Stimulated activated naive CD8-positive, alpha-beta T cell treated with anti-CD3 and anti-CD28 coated beads, Interleukin-15, amount 100 ng/mL, for 72 hours (primary cell): ENCODE results near the gene LEFTY1.
A peak's percentile ranks its signal among the peaks of the same experiment; 100 is the strongest.
"Not testable (repeated sequence)": the region's sequence is repeated elsewhere in the genome, so short reads cannot be mapped to it uniquely, and the experiment has no call there.

Experiments used
- ATAC-seq: fragments of 150-1000 bp; cut with Tn5 transposase; 2 replicates; pipeline ENCODE4 v1.10.0; 2021; ENCODE audit warnings: mild to moderate bottlenecking, moderate library complexity
- DNase-seq, 2 donors: peaks; one replicate each; pipeline ENCODE4 v3.0.0; 2021 to 2022
- H3K27ac Mint-ChIP-seq, 2 donors: one replicate each; pipeline ENCODE4 v1.8.0; 2022; ENCODE audit warnings: mild to moderate bottlenecking in 2 of 2, mixed read lengths in 2 of 2, moderate library complexity in 2 of 2
- H3K27me3 Mint-ChIP-seq: one replicate; pipeline ENCODE4 v1.8.0; 2022; ENCODE audit warnings: mixed read lengths
- H3K4me1 Mint-ChIP-seq: one replicate; pipeline ENCODE4 v1.8.0; 2022; ENCODE audit warnings: mild to moderate bottlenecking, mixed read lengths
- H3K4me3 Mint-ChIP-seq, 2 donors: one replicate each; pipeline ENCODE4 v1.8.0; 2022; ENCODE audit warnings: mild to moderate bottlenecking in 2 of 2, mixed read lengths in 2 of 2, moderate library complexity in 1 of 2
- H3K9me3 Mint-ChIP-seq, 2 donors: one replicate each; pipeline ENCODE4 v1.8.0; 2022; ENCODE audit warnings: mixed read lengths in 2 of 2

Gene LEFTY1, protein sequence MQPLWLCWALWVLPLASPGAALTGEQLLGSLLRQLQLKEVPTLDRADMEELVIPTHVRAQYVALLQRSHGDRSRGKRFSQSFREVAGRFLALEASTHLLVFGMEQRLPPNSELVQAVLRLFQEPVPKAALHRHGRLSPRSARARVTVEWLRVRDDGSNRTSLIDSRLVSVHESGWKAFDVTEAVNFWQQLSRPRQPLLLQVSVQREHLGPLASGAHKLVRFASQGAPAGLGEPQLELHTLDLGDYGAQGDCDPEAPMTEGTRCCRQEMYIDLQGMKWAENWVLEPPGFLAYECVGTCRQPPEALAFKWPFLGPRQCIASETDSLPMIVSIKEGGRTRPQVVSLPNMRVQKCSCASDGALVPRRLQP

GRCh38 chr1:225888898-225889601 lies at the start of gene LEFTY1:
TSS of gene LEFTY1 (minus strand) at chr1:225889146. CDS start at chr1:225889066, 80 bp downstream.
- ATAC-seq (peak; percentile 36), DNase-seq (no peak)
- Mint-ChIP-seq H3K27ac (peak within 1 kb of the TSS in 1 of 2 donors; percentile 71), H3K9me3 (no peaks in the 10 kb centered on the region), H3K4me1 (peaks cover under 1% of the 10 kb centered on the region), H3K27me3 (no peaks in the 10 kb centered on the region), H3K4me3 (no peak within 1 kb of the TSS)

DNA sequence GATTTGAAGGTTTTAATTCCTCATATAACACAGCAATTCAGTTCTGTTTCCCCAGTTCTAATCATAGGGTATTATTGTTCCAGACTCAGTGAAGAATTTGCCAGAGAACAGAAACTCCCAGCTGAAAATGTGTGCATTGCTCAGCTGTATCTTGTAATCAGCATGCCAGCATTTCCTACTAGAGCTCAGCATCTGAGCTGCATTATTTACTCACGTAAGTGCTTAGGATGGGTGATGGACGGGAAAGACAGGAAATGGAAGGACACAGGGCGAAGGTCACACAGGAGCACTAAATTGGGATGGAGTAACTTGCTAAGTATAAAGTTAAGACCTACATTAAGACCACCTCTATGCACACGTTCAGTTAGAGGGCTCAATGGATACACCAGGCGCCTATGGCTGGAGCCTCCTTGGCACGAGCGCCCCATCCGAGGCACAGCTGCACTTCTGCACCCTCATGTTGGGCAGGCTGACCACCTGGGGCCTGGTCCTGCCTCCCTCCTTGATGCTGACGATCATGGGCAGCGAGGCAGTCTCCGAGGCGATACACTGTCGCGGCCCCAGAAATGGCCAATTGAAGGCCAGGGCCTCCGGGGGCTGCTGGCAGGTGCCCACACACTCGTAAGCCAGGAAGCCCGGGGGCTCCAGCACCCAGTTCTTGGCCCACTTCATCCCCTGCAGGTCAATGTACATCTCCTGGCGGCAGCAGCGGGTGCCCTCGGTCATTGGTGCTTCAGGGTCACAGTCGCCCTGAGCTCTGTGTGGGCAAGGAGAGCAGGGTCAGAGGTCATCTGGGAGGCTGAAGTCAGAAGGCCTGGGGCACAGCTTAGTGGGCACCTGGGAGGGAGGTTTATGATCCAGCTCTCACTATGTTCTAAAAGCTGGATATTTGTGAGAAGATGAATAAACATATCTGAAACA lies 48.4 kb upstream of the LEFTY1 start:
- Mint-ChIP-seq H3K27ac (no peak overlapping the region), H3K4me3 (no peak overlapping the region), H3K4me1 (no peaks in the 10 kb centered on the region)

DNA sequence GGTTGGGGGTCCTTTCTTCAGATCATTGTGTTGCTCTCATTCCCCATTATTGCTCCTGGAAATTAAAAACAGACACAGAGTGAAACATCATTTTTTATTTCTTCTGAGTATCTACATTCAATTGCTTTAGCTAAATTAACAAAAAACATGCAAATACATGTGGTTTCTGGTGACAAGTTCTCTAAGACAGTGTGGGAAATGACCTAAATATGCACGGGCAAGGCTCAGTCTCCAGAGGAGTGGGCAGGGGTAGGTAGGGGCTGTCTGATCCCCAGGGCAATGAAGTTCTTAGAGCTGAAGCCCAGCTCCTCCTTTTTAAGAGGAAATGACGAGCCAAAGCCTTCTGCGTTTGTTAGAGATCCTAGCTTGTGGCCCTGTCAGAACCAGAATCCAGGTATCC lies 47.6 kb upstream of the LEFTY1 start:
- no peak for ATAC-seq

More for the DNA sequence above, 48.4 kb upstream of the LEFTY1 start:
- peaks cover 7% of the 10 kb centered on the region for H3K27me3 Mint-ChIP-seq
- ATAC-seq (no peak), DNase-seq (no peak)
- H3K9me3 Mint-ChIP-seq: no peaks in the 10 kb centered on the region

DNA sequence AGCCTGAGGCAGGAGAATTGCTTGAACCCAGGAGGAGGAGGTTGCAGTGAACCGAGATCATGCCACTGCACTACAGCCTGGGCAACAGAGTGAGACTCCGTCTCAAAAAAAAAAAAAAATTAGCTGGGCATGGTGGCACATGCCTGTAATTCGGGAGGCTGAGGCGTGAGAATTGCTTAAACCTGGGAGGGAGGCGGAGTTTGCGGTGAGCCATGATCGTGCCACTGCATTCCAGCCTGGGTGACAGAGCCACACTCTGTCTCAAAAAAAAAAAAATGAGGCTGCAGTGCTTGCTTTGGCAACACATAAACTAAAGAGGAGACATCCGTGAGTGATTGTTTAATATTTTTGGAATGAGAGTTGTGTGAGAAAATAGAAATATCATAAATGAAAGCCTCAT lies 47.1 kb upstream of the LEFTY1 start:
- DNase-seq, H3K27me3 Mint-ChIP-seq, ATAC-seq, H3K27ac Mint-ChIP-seq, H3K4me1 Mint-ChIP-seq, H3K9me3 Mint-ChIP-seq, H3K4me3 Mint-ChIP-seq: not testable (repeated sequence)

More for the DNA sequence above, 47.6 kb upstream of the LEFTY1 start:
- Mint-ChIP-seq H3K27me3 (peaks cover 7% of the 10 kb centered on the region), H3K4me3 (no peak overlapping the region), H3K27ac (no peak overlapping the region), H3K4me1 (no peaks in the 10 kb centered on the region), H3K9me3 (no peaks in the 10 kb centered on the region)
- no peak for DNase-seq

DNA sequence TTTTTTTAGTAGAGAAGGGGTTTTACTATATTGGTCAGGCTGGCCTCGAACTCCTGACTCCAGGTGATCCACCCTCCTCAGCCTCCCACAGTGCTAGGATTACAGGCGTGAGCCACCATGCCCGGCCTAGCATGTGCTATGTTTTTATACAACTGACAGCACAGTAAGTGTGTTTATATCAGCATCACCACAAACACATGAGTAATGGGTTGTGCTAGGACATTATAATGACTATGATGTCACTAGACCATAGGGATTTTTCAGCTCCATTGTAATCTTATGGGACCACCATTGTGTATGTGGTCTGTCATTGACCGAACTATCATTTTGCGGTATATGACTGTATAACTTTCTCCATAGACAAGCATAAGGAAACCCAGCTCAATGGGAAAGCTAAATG lies 45.8 kb upstream of the LEFTY1 start:
- no peak overlapping the region for H3K4me3 Mint-ChIP-seq
- no peaks in the 10 kb centered on the region for H3K9me3 Mint-ChIP-seq
- no peak overlapping the region for H3K27ac Mint-ChIP-seq
- no peak for ATAC-seq
- no peaks in the 10 kb centered on the region for H3K4me1 Mint-ChIP-seq
- no peaks in the 10 kb centered on the region for H3K27me3 Mint-ChIP-seq
- no peak for DNase-seq

DNA sequence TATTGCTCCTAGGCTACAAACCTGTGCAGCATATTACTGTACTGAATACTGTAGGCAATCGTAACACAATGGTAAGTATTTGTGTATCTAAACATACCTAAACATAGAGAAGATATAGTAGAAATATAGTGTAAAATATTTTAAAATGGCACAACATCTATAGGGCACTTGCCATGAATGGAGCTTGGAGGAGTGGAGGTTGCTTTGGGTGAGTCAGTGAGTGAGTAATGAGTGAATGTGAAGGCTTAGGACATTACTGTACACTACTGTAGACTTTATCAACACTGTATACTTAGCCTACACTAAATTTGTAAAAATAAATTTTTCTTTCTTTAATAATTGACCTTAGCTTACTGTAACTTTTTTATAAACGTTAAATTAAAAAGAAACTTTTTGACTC lies 44.1 kb upstream of the LEFTY1 start:
- H3K27me3 Mint-ChIP-seq: no peaks in the 10 kb centered on the region
- no peak for DNase-seq
- peaks cover 16% of the 10 kb centered on the region for H3K4me1 Mint-ChIP-seq
- no peak overlapping the region for H3K4me3 Mint-ChIP-seq
- no peak for ATAC-seq
- H3K27ac Mint-ChIP-seq: no peak overlapping the region
- H3K9me3 Mint-ChIP-seq: no peaks in the 10 kb centered on the region

DNA sequence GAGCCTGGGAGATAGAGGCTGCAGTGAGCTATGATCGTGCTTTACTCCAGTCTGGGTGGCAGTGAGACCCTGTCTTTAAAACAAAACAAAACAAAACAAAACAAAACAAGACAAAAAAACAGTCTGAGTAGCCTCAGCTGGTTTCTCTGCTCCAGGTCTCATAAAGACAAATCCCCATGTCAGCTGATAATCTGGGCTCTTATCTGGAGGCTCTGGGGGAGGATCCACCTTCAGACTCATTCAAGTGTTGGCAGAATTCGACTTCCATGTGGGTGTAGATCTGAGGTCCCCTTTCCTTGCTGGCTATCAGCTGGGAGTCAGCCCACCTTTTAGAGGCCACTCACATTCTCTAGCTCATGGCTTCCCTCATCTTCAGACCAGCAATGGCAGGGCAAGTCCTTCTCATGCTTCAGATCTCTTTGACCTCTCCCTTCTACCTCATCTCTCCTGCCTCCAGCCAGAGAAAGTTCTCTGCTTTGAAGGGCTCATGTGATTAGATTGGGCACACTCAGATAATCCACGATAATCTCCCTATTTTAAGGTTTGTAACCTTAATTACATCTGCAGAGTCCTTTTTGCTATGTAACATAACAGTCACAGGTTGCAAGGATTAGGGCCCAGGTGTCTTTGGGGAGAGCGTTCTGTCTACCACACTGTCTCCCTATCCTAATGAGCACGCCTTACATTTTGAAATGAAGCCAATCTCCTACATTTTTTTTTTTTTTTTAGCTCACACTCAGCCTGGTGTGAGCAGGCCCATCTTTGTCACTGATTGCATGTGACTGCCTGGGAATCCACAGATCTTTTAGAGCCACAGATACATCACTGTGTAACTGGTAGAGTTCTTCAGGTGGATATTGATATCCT lies 42.6 kb upstream of the LEFTY1 start:
- Mint-ChIP-seq H3K27me3 (no peaks in the 10 kb centered on the region), H3K27ac (peak overlapping the region in 1 of 2 donors; percentile 92), H3K9me3 (no peaks in the 10 kb centered on the region), H3K4me3 (no peak overlapping the region), H3K4me1 (peaks cover 26% of the 10 kb centered on the region)
- DNase-seq: no peak
- ATAC-seq: no peak

DNA sequence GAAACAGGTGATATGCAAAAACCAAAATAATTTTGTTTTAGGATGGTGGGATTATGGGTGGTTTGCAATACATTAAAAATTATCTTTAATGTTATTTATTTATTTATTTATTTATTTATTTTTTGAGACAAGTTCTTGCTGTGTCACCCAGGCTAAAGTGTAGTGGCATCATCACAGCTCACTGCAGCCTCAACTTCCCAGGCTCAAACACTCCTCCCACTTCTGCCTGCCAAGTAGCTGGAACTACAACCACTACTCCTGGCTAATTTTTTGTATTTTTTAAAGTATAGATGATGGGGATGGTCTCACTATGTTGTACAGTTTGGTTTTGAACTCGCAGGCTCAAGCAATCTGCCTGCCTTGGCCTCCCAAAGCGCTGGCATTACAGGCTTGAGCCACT lies 41.6 kb upstream of the LEFTY1 start:
- Mint-ChIP-seq H3K27me3 (no peaks in the 10 kb centered on the region), H3K4me3 (no peak overlapping the region), H3K27ac (peak overlapping the region in 1 of 2 donors; percentile 19), H3K9me3 (no peaks in the 10 kb centered on the region), H3K4me1 (peaks cover 30% of the 10 kb centered on the region)
- ATAC-seq: no peak
- DNase-seq: no peak

GRCh38 chr1:225929462-225929861 lies 40.5 kb upstream of the LEFTY1 start:
- peak overlapping the region; percentile 4 to 93 for H3K27ac Mint-ChIP-seq
- peaks cover 37% of the 10 kb centered on the region for H3K4me1 Mint-ChIP-seq
- ATAC-seq, H3K27me3 Mint-ChIP-seq, H3K9me3 Mint-ChIP-seq, DNase-seq: not testable (repeated sequence)
- peak overlapping the region; percentile 32 to 34 for H3K4me3 Mint-ChIP-seq

DNA sequence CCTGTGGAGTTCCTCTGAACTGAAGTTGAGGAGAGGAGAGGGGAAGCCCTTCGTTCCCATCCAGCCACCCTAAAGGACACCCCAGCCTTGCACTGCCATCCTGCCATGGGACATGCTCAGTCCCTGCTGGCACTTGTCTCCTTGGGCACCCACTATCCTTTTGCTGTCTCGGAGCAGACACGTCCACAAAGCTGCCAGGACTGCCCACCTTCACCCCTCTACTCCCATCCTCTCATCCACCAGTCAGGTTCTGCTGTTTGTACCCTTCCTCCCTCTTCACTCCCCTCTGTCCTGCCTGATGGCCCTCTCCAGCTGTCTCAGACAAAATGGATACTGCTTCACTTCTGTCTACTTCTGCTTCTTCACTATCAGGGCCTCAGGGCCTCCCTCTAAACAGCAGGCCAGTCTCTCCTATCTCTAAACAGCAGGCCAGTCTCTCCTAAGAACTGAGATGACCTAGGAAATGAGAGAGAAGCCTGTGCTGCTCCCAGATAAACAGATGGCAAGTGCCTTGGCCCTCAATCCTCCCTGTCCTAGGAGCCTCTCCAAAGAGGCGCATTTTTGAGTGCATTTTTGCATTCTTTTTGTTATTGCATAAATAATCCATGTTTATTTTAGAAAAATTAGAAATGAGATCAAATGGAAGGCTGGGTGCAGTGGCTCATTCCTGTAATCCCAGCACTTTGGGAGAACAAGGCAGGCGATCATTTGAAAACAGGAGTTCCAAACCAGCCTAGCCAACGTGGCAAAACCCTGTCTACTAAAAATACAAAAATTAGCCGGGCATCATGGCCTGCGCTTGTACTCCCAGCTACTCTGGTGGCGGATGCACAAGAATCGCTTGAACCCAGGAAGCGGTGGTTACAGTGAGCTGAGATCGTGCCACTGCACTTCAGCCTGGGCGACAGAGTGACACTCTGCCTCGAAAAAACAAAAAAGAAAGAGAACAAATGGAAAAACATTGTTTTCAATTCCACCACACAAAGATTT lies 39.5 kb upstream of the LEFTY1 start:
- peaks cover 37% of the 10 kb centered on the region for H3K4me1 Mint-ChIP-seq
- ATAC-seq (no peak), DNase-seq (peak; percentile 21 to 43)
- no peaks in the 10 kb centered on the region for H3K9me3 Mint-ChIP-seq
- peak overlapping the region; percentile 96 for H3K27ac Mint-ChIP-seq
- H3K27me3 Mint-ChIP-seq: no peaks in the 10 kb centered on the region
- peak overlapping the region; percentile 1 to 54 for H3K4me3 Mint-ChIP-seq

GRCh38 chr1:225926551-225927113 lies 37.7 kb upstream of the LEFTY1 start:
- peak overlapping the region in 1 of 2 donors; percentile 56 for H3K4me3 Mint-ChIP-seq
- peak overlapping the region; percentile 81 to 90 for H3K27ac Mint-ChIP-seq
- H3K27me3 Mint-ChIP-seq: no peaks in the 10 kb centered on the region
- no peak for DNase-seq
- H3K4me1 Mint-ChIP-seq: peaks cover 56% of the 10 kb centered on the region
- H3K9me3 Mint-ChIP-seq: no peaks in the 10 kb centered on the region
- no peak for ATAC-seq

DNA sequence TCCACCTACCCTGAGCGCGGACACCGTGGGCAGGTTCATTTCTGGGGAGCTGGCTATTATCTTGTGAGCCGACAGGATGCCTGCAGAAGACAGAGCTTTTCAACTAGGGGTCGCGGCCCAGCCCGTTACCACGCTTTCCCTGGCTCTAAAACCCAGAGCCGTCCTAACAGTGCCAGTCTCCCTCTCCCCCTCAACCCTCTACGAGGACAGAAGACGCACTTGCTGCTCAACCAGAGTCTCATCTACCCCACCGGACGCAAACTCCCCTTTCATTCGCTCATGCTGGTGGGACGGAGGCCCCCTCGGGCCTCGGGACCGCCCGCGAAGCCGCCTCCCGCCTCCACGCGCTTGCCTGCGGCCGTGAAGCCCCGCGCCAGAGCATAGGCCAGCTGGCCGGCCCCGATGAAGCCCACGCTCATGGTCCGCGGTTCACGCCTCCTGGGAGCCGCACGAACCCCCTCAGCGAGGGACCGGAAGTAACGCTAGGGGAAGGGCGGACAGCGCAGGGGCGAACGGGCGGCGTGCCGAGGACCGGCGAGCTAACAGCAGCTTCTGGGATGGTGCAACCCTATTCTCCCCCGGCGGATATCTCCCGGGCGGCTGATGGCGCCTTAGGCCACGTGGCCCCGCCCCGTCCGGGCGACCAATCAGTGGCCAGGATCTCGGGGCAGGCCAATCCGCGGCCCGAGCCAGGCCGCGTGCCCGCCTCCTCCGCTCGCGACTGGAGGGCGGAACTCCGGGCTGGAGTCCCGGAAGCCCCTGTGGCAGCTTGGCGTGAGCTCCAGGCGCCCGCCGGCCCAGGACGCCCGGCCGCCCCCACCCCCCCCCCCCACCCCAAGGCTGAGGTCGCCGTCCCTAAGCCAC lies 35.0 kb upstream of the LEFTY1 start, which contains the start of gene PYCR2:
PYCR2 (minus strand) TSS at position 559 of the 864 bp plus-strand sequence; CDS start at position 419, 140 bp downstream.
- DNase-seq (peak; percentile 95 to 97), ATAC-seq (peak; percentile 97)
- H3K4me3 Mint-ChIP-seq: peak within 1 kb of the TSS; percentile 95 to 97
- peaks cover 73% of the 10 kb centered on the region for H3K4me1 Mint-ChIP-seq
- no peaks in the 10 kb centered on the region for H3K9me3 Mint-ChIP-seq
- peak within 1 kb of the TSS; percentile 99 for H3K27ac Mint-ChIP-seq
- H3K27me3 Mint-ChIP-seq: no peaks in the 10 kb centered on the region

DNA sequence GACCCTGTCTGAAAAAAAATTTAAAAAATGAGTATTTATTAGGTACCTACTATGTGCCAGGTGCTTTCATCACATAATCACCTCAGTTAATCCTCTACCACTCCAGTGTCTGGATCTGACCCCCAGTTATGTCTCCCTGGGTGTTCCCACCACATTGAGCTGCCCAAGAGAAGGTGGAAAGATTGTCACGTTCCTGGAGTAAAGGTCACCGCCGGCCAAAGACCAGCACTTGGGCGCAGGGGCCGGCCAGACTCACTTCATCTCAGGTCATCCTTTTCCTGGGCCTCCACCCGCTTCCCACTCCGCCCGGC lies 34.4 kb upstream of the LEFTY1 start:
- no peaks in the 10 kb centered on the region for H3K27me3 Mint-ChIP-seq
- no peaks in the 10 kb centered on the region for H3K9me3 Mint-ChIP-seq
- DNase-seq (no peak), ATAC-seq (no peak)
- H3K27ac Mint-ChIP-seq: peak overlapping the region; percentile 99
- H3K4me3 Mint-ChIP-seq: peak overlapping the region; percentile 95 to 97
- peaks cover 67% of the 10 kb centered on the region for H3K4me1 Mint-ChIP-seq
